Right renal cortex interstitium (tissue), 3 donors: ENCODE data around the gene NR1D1. TPM values are rescaled to one million over a fixed set of nuclear protein-coding genes. Genes with fewer than 3 reads are reported as not detected.

Experiments
- DNase-seq, 3 donors: peaks; one replicate each; pipeline ENCODE4 v3.0.0-alpha.2; 2013; ENCODE audit warnings: low read depth in 3 of 3, low spot score in 2 of 3
- polyA plus RNA-seq, 3 donors: library from polyadenylated mRNA; unstranded; fragments of 120-200 nt; gene quantifications; one replicate each; pipeline ENCODE4 v1.2.1, GENCODE V29; 2013; ENCODE audit not compliant: insufficient read length in 3 of 3

Gene NR1D1
- polyA plus RNA-seq, 3 donors = 2.8 to 4.2 (median 4.1) TPM

DNA sequence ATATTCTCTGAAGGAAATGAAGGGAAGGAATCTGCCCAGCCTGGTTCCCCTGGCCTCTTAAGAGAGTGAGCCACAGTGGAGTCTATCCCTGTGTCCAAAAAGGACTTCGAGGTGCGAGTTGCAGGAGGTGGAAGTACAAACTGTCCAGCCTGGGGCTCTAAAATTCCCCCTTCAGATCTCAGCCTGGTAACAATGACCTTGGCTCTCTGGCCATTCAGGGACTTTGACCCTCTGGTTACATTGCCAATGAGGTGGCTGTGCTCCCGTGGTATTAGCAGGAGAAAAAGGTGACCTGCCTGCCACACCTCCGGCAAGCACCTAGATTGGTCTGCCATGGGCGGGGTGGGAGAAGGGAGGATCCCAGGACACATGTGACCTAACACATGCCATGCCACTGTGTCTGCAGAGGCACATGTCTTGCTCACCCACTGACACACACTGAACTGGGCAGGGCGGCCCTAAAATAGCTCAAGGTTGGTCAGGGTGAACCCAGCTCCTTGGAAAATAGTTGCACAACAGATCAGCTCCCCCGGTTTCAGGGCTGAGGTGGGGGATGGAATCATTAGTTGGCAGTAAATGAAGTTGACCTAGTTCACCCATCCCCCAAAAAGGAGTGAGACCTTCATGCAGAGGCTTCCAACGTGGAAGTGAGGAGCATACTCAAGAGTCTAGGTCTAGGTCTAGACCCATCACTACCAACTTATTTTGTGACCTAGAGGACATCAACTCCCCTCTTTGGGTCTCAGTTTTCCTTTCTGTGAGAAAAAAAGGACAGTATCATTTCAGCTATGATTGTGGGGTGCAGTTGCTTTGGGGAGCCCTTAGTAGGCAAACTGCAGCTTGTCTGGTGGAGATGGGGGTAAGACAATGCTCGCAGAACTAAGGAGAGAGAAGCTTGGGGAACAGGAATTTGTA is 2.2 kb downstream of the NR1D1 start:
- DNase-seq = no peak

DNA sequence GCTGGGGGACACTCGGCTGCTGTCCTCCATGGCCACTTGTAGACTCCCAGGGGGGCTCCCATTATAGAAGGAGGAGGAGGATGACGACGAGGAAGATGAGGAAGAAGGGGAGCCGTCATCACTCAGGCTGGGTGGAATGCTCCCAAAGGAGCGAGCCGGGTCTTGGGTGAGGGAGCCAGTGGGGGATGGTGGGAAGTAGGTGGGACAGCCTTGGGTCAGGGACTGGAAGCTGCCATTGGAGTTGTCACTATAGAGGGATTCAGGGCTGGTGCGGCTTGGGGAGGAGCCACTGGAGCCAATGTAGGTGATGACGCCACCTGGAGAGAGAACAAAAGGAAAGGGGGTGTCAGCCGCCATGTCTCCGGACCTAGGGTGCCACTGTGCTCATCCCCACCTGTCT is 3.3 kb downstream of the NR1D1 start:
- no peak for DNase-seq

DNA sequence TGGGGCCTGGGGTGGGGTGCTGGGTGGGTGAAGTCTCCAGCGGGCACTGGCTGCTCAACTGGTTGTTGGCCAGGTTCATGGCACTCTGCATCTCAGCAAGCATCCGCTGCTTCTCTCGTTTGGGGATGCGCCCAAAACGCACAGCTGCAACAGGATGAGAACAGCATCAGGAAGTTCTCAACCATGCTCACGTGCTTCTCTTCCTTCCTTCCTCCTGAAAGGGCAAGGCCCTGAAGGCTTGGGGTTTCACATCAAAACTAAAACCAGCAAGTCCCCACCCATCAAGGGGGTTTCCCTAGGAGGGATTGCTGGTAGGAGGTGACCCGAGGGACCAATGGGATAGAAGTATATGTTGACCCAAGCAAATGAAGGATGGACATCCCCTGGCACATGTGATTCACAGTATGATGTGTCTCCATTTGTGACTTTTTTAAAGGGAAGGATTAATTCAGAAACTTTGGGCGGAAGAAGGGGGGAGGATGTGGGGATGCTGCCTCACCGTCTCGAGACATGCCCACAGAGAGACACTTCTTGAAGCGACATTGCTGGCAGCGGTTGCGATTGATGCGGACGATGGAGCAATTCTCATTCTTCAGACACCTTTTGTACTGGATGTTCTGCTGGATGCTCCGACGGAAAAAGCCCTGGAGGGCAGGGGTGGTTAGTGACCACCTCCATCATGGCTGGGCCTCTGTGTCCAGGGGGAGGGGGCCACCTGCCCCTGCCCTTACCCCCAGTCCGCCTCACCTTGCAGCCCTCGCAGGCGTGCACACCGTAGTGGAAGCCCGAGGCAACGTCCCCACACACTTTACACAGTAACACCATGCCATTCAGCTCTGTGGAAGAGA is 4.2 kb downstream of the NR1D1 start:
- DNase-seq = no peak

DNA sequence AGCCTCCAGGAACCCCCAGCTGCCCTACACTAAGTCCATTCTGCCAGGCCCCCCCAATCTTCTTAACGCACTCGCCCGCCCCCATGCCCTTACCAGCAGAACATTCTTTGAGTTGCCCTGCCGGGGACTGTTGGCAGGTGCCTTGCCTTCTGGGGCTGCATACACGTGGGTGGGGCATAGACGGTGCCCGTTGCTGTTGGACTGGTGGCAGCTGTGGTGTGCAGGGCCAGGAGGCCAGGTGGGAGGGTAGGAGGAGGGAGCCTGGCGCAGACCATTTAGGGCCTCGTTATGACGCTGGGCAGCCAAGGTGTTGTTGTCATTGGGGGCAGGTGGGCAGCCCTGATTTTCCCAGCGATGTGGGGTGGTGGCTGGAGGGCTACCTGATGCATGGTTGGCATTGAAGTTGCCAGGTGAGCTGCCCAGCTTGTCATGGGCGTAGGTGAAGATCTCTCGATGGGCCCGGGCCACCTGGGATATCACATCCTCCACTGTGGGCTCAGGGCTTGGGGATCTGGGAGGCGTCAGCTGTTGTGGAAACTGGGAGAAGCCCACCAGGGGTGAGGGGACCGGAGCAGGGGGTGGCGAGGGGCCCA is 4.9 kb downstream of the NR1D1 start:
- no peak for DNase-seq

DNA sequence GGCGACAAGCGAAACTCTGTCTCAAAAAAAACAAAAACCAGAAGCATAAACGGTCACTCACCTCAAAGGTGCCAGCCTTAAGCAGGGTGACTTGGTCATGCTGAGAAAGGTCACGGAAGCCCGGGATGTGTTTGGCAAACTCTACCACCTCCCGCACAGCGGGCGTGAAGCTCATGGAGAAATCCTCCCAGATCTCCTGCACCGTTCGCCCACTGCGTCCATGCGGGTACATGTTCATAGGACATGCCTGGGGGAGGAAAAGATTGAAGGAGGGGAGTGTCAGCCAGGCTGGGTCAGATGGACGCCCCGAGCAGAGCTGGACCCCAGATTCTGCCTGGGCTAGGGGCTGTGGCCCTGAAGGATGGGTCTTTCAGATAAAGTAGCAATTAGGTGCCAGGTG is 5.5 kb downstream of the NR1D1 start:
- no peak for DNase-seq

DNA sequence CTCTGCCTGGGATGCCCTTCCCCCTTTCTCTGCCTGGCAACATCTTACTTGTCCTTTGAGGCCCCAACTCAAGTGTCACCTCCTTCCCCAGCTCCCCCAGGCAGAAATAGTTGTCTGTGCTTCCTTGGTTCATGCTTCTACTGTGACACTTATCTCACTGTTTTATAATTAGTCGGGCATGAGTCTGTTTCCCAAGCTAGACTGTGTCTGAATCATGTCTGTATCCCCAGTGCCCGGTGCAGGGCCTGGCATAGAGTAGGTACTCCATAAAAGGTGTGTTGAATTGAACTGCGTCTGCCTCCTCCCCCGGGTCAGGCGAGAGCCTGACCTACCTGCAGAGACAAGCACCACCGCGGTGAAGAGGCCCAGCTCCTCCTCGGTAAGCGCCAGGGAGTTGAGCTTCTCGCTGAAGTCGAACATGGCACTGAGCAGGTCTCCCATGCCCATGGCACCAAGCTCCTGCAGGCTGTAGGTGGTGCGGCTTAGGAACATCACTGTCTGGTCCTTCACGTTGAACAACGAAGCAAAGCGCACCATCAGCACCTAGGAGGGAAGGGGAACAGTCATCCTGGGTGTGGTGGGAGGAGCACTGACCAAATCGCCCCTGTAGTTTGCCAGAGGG is 6.7 kb downstream of the NR1D1 start:
- no peak for DNase-seq

DNA sequence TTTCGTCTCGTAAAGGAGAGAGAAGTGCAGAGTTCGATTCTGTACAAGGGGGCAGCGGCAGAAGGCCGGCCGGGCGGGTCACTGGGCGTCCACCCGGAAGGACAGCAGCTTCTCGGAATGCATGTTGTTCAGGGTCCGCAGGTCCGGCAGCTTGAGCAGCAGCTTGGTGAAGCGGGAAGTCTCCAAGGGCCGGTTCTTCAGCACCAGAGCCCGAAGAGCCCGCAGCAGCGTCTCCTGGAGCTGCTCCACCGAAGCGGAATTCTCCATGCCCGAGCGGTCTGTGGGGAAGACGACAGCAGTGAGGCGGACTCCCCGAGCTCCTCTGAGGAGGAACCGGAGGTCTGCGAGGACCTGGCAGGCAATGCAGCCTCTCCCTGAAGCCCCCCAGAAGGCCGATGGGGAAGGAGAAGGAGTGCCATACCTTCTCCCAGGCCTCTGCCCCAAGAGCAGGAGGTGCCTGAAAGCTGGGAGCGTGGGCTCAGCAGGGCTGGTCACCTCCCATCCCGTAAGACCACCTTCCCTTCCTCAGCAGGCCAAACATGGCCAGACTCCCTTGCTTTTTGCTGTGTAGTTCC is 7.3 kb downstream of the NR1D1 start:
- no peak for DNase-seq

DNA sequence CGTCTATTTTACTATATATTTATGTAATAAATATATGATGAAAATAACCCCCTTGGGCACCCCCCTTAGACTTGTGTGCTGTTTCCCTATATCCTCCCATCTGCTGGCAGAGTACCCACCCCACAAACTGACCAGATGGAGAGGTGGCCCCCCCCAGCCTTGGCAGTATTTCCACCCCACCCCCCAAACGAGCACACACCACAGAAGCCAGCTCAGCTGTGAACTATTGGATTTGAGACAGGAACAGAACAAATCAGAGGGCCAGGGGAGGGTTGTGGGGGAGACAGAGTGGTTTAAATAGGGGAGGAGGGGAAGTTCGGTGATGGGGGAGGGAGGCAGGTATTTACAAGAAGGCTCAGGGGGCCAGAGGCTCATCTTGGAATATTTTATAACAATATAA is 7.8 kb downstream of the NR1D1 start:
- no peak for DNase-seq

DNA sequence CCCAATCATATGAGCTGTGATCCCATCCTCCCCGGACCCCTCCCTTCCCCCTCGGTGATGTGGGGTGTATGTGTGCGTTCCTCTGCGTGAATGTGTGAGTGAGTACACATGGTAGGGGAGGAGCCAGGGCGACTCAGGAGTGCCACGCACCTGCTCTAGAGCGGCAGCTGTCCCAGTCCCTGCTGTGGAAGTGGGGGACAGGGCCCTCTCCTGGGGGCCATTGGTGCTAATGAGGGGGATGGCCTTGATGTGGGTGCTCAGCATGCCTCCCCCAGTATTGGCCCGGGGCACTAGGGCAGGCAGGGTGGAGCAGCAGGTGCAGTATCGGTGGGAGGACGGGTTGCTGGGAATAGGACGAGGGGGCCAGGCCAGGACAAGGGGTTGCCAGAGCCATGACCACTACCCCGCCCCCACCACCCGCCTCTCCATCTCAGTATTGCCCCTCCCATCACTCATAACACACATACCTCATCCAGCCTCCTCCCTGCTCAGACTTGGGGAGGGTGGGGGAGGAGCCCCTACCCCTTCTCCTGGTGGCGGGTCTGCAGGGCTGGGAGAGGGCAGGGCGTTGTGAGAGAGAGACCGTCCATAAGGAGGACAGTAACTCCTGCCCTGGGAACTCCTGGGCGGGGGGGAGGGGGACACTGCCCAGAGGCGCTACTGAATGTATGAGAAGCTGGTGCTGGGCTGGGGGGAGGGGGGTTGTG is 8.5 kb downstream of the NR1D1 start:
- no peak for DNase-seq

DNA sequence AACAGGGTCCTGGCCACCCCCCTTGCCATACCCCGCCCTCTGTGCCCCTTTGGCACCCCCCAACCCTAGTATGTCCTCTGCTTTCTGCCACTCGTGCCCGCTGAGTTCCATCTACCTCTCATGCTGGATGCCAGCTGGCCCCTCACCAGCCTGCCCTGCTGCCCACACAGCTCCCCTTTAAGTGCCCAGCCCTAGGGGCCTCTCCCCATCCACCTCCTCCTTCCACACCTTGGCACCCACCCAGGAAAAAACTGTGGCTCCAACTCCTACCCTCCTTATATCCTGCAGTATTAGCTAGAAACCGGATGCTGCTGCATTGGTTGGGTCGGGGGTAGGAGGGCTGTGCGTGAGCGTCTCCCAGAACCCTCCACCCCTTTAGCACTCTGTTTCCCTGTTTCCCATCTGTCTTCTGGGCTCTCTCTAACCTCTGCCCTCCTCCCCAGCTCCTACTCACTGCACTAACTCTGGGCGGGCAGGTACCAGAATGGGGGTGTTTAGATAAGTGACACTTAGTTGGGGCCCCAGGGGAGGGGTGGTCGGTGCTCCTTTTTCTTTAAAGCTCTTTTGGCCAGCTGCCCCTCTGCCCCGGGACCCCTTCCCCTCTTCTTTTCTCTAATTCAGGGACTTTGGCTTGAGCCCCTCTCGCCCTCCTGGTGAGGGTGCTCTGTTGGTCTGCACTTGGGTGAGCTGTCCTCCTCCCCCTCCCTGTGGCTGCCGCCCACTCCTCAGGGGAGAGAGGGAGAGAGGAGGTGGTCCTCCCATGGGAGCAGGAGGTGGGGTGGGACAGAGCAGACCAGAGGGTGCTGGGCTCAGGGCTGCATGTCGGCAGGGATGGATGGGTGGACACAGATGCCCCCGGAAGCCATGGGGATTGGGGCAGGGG is 9.9 kb downstream of the NR1D1 start:
- DNase-seq = no peak

DNA sequence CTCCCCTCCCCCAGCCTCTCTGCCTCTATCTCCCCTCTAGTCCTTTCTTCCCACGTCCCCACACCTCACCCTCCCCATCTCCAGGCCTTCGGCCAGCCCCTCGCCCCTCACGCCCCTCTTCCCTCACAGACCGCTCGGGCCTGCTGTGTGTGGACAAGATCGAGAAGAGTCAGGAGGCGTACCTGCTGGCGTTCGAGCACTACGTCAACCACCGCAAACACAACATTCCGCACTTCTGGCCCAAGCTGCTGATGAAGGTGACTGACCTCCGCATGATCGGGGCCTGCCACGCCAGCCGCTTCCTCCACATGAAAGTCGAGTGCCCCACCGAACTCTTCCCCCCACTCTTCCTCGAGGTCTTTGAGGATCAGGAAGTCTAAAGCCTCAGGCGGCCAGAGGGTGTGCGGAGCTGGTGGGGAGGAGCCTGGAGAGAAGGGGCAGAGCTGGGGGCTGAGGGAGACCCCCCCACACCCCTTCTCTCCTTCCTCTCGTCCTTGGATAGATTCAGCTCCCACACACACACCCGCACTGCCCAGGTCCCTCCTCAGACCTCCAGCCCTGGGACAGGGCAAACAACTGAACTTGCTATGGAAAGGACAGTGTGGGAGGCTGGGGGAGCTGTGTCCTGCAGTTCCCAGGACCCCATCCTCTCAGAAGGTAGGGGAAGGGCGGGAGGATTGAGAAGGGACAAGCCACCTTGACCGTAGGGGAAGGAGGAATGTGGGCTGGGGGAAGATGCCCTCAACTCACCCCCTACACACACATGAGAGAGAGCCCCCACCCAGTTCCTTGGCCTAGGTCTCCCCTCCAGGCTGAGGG is 11.1 kb downstream of the NR1D1 start:
- DNase-seq = no peak

DNA sequence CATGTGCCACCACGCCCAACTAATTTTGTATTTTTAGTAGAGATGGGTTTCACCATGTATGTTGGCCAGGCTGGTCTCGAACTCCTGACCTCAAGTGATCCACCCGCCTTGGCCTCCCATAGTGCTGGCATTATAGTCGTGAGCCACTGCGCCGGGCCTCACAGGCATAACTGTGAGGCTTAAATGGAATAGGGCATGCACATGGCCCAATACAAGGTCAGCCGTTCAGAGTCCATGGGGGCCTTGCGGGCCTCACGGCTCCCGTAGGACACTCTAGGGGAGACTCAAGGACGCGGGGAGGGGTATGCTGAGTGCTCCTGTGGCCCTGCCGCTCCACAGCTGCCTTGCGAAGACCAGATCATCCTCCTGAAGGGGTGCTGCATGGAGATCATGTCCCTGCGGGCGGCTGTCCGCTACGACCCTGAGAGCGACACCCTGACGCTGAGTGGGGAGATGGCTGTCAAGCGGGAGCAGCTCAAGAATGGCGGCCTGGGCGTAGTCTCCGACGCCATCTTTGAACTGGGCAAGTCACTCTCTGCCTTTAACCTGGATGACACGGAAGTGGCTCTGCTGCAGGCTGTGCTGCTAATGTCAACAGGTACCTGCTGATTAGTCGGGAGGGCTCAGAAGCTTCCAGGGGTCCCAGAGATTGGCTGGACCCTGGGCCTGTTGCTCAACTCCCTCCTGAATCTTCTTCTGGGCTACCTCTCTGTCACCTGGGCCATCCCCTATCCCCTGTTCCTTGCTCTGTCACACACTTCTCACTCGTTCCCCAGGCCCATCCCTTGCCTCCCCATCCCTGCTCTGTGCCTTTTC is 12.3 kb downstream of the NR1D1 start:
- DNase-seq = no peak

DNA sequence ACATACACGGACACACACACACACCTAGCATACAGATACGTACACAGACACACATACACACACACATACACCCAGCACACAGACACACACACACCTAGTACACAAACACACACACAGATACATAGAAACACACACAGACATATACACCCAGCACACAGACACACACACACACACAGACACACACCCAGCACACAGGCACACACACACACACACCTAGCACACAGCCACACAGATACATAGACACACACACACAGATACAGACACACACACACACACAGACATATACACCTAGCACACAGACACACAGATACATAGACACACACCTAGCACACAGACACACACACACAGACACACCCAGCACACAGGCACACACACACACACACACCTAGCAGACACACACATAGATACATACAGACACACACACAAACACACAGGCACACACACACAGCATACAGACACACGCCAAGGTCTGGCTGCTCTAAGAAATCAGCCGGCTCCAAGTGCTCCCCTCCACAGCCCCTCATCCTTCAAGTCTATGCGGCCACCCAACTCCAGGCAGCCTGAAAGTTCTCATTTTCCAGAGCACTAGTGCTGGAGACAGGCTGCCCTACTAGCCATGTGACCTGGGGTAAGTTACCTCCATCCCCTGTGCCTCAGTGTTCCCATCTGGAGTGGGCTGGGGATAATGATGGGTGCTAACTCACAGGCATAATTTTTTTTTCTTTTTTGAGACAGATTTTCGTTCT is 13.2 kb downstream of the NR1D1 start:
- DNase-seq = no peak

DNA sequence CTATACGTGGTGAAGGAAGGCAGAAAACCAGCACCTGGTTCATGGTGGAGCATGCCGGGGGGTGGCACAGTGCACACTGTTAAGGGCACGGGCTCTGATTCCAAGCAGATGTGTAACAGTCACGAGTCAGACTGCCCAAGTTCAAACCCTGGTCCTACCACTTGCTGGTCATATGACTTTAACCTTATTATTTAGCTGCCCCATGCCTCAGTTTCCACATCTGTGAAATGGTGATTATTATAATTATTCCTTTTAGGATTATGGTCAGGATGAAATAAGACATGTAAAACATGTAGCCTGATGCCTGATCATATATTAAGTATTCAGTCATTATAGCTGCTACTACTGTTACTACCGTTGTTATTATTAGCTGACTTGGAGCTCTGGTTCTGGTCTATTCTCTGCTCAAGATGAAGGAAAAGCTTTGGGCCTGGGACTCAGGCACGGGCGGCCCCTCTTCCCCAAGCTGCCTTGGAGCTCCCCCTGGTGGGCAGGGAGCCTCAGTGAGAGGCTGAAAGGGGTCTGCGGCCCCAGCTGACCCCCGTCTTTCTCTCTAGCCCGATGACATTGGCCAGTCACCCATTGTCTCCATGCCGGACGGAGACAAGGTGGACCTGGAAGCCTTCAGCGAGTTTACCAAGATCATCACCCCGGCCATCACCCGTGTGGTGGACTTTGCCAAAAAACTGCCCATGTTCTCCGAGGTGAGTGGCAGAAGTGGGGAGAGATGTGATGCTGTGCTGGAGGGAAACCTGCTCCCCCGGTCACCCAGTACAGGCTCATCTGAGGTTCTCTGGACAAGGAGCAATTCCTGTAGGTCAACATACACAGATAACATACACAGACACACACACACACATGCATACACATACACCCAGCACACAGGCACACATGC is 14.0 kb downstream of the NR1D1 start:
- no peak for DNase-seq

DNA sequence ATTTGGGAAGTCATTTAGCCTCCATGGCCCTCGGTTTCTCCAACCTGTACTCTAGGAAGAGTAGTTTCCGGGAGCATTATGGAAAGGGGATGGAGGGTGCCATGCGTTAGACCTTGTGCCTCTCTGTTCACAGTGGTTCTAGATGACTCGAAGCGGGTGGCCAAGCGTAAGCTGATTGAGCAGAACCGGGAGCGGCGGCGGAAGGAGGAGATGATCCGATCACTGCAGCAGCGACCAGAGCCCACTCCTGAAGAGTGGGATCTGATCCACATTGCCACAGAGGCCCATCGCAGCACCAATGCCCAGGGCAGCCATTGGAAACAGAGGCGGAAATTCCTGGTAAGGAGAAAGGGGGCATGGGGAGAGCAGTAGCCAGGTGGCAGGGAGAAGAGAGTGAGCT is 15.9 kb downstream of the NR1D1 start:
- DNase-seq = no peak

DNA sequence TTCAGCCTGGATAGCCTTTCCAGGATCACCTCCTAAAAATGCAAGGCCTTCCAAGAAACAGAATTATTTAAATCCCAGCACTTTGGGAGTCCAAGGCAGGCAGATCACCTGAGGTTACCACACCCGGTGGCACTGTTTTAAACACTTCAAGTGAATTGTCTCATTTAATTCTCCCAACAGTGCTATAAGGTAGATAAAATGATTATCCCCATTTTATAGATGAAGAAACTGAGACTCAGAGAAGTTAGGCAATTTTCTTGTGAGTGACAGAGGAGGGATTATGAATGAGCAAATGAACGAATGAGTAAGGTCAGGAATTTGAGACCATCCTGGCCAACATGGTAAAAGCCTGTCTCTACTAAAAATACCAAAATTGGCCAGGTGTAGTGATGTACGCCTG is 20.8 kb downstream of the NR1D1 start:
- DNase-seq = no peak
